GM18907 (cell line): Measurements from ENCODE around the gene DRAM1.

Source experiments
- ATAC-seq: cut with Tn5 transposase; IDR thresholded peaks from one replicate; pipeline ENCODE4 v1.9.1; 2021; ENCODE audit warnings: mild to moderate bottlenecking, moderate library complexity; ENCODE audit not compliant: unreplicated experiment

The DRAM1 gene

GRCh38 chr12:101876861-101877805, at the start of gene DRAM1:
Gene DRAM1, plus strand, starts transcription at chr12:101877580. Its CDS starts 210 bp downstream, at chr12:101877790.
- peak; percentile 85 for ATAC-seq

GRCh38 chr12:101828463-101829196, 48.8 kb upstream of the DRAM1 start:
- no peak for ATAC-seq

GRCh38 chr12:101829639-101830366, 47.6 kb upstream of the DRAM1 start:
- no peak for ATAC-seq

GRCh38 chr12:101830367-101831325, 46.7 kb upstream of the DRAM1 start, which contains the start of gene GNPTAB:
Gene GNPTAB, minus strand, starts transcription at chr12:101830959. Its CDS starts 284 bp downstream, at chr12:101830675.
- ATAC-seq, result peak; percentile 95

- ATAC-seq, result no peak
Observed at GRCh38 chr12:101832030-101832429, 45.4 kb upstream of the DRAM1 start.

- ATAC-seq, result peak; percentile 77
Observed at GRCh38 chr12:101838628-101839323, 38.6 kb upstream of the DRAM1 start.

- ATAC-seq, result no peak
Observed at GRCh38 chr12:101839324-101840283, 37.8 kb upstream of the DRAM1 start.

GRCh38 chr12:101841069-101841468, 36.3 kb upstream of the DRAM1 start:
- no peak for ATAC-seq

GRCh38 chr12:101845137-101845711, 32.2 kb upstream of the DRAM1 start:
- no peak for ATAC-seq

- ATAC-seq, result no peak
Observed at GRCh38 chr12:101847325-101847724, 30.1 kb upstream of the DRAM1 start.

- no peak for ATAC-seq
Observed at GRCh38 chr12:101850199-101850598, 27.2 kb upstream of the DRAM1 start.

GRCh38 chr12:101852998-101853397, 24.4 kb upstream of the DRAM1 start:
- ATAC-seq, result no peak

- peak; percentile 61 for ATAC-seq
Observed at GRCh38 chr12:101854747-101855146, 22.6 kb upstream of the DRAM1 start.

- no peak for ATAC-seq
Observed at GRCh38 chr12:101855364-101855884, 22.0 kb upstream of the DRAM1 start.

GRCh38 chr12:101855976-101856375, 21.4 kb upstream of the DRAM1 start:
- no peak for ATAC-seq

- peak; percentile 25 for ATAC-seq
Observed at GRCh38 chr12:101856614-101857013, 20.8 kb upstream of the DRAM1 start.

- peak; percentile 52 for ATAC-seq
Observed at GRCh38 chr12:101857043-101857558, 20.3 kb upstream of the DRAM1 start.
